Upper lobe of left lung (tissue), 4 donors: Measurements from ENCODE around the gene ESYT2.

Source experiments
- CTCF ChIP-seq, 6 experiments: fragments of 450-650 bp in 4 of 6; fragments of 200-600 bp in 2 of 6; sonication (generic) in 2 of 6; IDR thresholded peaks; one replicate each; pipeline ENCODE4 v1.5.1; 2016 to 2019; ENCODE audit warnings: antibody characterized with exemption in 6 of 6
- POLR2A ChIP-seq, 4 donors: fragments of 450-650 bp; IDR thresholded peaks; one replicate each; pipeline ENCODE4 v1.5.1; 2016 to 2017; ENCODE audit warnings: antibody characterized with exemption in 4 of 4, mild to moderate bottlenecking in 2 of 4
- POLR2AphosphoS5 ChIP-seq, 2 donors: sonication (generic); formaldehyde crosslinking; IDR thresholded peaks; one replicate each; pipeline ENCODE4 v1.5.1; 2017; ENCODE audit warnings: antibody characterized with exemption in 2 of 2

GRCh38 chr7:158861936-158862704, 32.8 kb upstream of the ESYT2 start:
- TF ChIP-seq CTCF (IDR thresholded peaks at IDR 0.05) (no peak), POLR2A (IDR thresholded peaks at IDR 0.05) (no peak), POLR2AphosphoS5 (IDR thresholded peaks at IDR 0.05) (no peak)
